Mammary epithelial cell (primary cell): ENCODE results near the gene COP1.

ENCODE experiments used
- EZH2 ChIP-seq: IDR thresholded peaks from 2 replicates; pipeline ENCODE4 v1.6.1; 2012; ENCODE audit warnings: low read length, inconsistent platforms, borderline replicate concordance
- TF ChIP-seq, protein P1 (sequence below), 2 donors: IDR thresholded peaks in 1 of 2; conservative IDR thresholded peaks in 1 of 2; 2 replicates each; pipeline ENCODE4 v1.5.1; 2011 to 2012; ENCODE audit warnings: inconsistent platforms in 2 of 2, low read length in 2 of 2, mild to moderate bottlenecking in 2 of 2, control low read depth in 1 of 2, low read depth in 1 of 2; ENCODE audit not compliant: insufficient read depth in 1 of 2; ENCODE audit errors: extremely low read depth in 1 of 2

DNA sequence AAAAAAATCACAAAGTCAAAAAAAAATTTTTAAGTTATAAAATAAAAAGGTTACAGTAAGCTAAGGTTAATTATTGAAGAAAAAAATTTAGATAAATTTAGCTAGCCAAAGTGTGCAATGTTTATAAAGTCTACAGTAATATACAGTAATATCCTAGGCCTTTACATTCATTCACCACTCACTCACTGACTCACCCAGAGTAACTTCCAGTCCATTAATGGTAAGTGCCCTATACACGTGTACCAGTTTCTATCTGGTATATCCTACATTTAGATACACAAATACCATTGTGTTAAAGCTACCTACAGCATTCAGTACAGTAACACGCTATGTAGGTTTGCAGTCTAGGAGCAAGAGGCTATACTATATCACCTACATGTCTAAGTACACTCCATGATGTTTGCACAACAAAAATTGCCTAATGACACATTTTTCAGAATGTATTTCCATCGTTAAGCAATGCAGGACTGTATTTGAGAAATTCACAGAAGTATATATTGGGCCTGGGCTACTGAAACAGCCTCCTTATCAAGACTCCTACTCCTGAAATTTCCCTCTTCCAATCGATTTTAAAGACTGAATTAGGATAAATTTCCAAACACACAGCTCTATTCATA is 155.1 kb downstream of the COP1 start:
- TF ChIP-seq, protein P1, sequence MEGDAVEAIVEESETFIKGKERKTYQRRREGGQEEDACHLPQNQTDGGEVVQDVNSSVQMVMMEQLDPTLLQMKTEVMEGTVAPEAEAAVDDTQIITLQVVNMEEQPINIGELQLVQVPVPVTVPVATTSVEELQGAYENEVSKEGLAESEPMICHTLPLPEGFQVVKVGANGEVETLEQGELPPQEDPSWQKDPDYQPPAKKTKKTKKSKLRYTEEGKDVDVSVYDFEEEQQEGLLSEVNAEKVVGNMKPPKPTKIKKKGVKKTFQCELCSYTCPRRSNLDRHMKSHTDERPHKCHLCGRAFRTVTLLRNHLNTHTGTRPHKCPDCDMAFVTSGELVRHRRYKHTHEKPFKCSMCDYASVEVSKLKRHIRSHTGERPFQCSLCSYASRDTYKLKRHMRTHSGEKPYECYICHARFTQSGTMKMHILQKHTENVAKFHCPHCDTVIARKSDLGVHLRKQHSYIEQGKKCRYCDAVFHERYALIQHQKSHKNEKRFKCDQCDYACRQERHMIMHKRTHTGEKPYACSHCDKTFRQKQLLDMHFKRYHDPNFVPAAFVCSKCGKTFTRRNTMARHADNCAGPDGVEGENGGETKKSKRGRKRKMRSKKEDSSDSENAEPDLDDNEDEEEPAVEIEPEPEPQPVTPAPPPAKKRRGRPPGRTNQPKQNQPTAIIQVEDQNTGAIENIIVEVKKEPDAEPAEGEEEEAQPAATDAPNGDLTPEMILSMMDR (conservative IDR thresholded peaks at IDR 0.05 in 1 of 2, IDR thresholded peaks at IDR 0.05 in 1 of 2; ENCODE audit: extremely low read depth in 1 of 2, insufficient read depth in 1 of 2, low read depth in 1 of 2, low read length in 2 of 2): no peak
- no peak for TF ChIP-seq EZH2
